Measurements from ENCODE around the gene HOXB6.

Gene HOXB6

DNA sequence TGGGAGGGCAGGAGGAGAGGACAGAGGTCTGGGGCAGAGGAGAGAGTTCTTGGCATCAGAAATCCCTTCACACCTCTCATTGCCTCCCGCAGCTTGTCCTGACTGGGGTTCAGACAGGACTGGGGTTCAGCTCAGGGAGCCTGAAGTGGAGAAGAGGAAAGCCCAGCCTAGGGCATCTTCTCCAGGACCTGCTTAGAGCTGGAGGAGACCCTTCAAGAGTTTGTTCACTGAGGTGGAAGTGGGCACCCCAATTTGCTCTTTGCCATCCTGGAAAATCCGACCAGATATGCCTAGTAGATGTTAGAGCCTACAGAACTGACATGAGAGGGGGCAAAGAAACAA is 16.7 kb downstream of the HOXB6 start:
- Histone ChIP-seq H2AFZ (ENCODE audit: low read depth, low read length) (no peak overlapping the region), H3K36me3 (ENCODE audit: insufficient read depth, low read length) (no peaks in the 10 kb centered on the region)

DNA sequence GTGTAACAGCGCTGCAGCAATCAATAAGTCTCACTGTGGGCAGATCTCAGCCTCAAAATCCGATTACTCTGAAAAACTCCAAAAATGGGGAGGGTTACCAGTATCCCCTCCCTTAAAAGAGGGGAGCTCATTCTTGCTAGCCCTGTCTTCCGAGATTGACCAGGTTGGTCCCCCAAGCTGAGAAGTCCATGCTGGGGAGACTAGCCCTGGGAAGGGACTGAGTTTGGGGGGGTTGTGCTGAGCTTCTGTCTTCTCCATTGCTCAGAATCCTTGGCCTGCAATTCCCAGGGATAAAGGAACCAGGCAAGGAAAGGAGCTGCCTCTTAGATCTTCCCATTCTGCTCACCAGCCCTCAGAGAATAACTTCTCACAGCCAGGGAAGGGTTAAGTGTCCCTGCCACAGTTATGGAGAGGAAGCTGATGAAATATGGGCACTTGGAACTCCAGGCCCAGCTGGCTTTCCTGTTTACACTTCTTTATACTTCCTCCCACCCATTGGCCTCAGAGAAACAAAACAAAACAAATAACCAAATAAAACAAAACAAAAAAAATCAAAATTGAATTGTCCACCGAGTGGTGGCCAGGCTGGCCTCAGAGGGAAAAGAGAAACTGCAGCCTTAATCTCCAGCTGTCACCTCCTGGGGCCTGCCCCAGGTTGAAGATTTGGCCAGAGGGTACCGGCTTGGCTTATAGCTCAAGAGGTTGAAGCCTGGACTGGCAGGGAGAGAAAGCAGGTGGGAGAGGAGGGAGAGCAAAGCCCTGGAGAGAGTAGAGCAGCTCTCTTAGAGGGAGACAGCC is 17.3 kb downstream of the HOXB6 start:
- peaks cover 6% of the 10 kb centered on the region for H3K4me1 ChIP-seq (ENCODE audit: insufficient read depth, low read length)
- H2AFZ ChIP-seq (ENCODE audit: low read depth, low read length) = no peak overlapping the region
- H3K36me3 ChIP-seq (ENCODE audit: insufficient read depth, low read length) = no peaks in the 10 kb centered on the region
- peaks cover 98% of the 10 kb centered on the region for H3K27me3 ChIP-seq (ENCODE audit: insufficient read depth, low read length)
- no peak overlapping the region for H3K4me3 ChIP-seq (ENCODE audit: low read length)
- peaks cover 2% of the 10 kb centered on the region for H3K9me3 ChIP-seq (ENCODE audit: low read length)

More for the DNA sequence above, 16.7 kb downstream of the HOXB6 start:
- Histone ChIP-seq H3K4me3 (ENCODE audit: low read length) (no peak overlapping the region), H3K4me1 (ENCODE audit: insufficient read depth, low read length) (peaks cover 6% of the 10 kb centered on the region), H3K27me3 (ENCODE audit: insufficient read depth, low read length) (peaks cover 98% of the 10 kb centered on the region), H3K9me3 (ENCODE audit: low read length) (peaks cover 2% of the 10 kb centered on the region)

DNA sequence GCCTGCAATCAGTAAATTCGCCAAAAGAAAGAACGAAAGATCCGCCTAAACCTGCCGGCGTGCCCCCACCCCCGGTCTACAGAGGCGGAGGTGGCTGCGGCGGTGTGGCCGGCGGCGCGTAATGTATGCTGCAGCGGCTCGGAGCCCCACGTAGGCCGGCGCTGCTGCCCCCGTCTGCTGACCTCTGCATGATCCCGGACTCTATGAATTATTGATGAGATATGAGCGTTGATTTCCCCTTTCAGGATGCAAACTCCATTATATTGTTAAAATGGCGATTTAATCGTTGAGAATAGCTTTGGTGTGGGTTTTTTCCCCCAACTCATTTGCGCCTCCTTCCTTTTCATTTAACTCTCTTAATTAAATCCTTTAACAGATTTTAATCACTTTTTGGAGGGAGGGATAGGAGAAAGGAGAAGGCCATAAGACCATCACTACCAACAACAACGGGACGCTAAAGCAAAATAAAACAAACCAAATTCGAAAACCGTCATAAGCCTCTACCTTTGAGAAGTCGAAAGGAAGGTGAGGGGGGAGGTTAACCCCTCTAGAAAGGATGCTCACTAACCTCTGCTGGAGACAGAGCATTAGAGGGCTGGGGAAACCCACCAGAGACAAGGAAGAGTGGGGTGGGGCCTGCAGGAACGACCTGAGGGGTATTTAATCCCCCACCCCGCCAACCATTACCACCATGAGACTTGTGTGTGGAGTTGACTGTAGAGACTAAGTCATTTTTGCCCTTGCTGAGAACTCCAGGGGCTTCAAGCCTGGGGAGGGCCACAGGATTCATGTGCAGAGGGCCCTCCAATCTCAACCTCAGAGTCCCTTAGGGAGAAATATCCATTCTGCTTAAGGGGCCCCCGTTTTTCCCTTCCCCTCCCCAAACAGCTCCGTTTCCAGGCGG is 18.2 kb downstream of the HOXB6 start:
- peaks cover 6% of the 10 kb centered on the region for H3K4me1 ChIP-seq (ENCODE audit: insufficient read depth, low read length)

DNA sequence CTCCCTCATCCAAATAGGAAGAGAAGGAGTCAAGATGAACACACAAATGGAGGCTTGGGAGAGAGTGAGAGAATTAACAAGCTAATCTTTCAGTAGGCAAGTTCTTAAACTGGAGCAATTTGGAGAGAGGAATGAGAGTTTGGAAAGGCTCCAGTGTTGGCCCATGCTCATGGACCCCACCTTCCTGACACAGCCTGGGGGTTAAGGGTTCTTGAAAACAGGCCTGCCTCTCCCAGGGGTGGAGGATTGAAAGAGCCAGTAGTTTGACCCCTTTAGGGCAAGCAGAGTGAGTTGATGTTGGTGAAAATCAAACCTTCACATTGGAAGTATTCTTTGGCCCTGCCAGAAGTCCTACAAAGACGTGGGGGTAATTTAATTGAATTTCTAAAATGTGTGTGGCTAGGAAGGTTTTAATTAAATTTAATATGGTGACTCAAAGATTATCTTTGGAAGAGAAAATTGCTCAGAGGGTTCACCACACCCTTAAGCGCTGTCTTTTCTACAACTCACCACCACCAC is 20.5 kb downstream of the HOXB6 start:
- Histone ChIP-seq H2AFZ (ENCODE audit: low read depth, low read length) (no peak overlapping the region), H3K9me3 (ENCODE audit: low read length) (peaks cover 2% of the 10 kb centered on the region), H3K4me3 (ENCODE audit: low read length) (no peak overlapping the region), H3K27me3 (ENCODE audit: insufficient read depth, low read length) (peaks cover 98% of the 10 kb centered on the region), H3K36me3 (ENCODE audit: insufficient read depth, low read length) (no peaks in the 10 kb centered on the region), H3K4me1 (ENCODE audit: insufficient read depth, low read length) (peaks cover 6% of the 10 kb centered on the region)

More for the DNA sequence above, 18.2 kb downstream of the HOXB6 start:
- Histone ChIP-seq H2AFZ (ENCODE audit: low read depth, low read length) (no peak overlapping the region), H3K27me3 (ENCODE audit: insufficient read depth, low read length) (peaks cover 98% of the 10 kb centered on the region), H3K36me3 (ENCODE audit: insufficient read depth, low read length) (no peaks in the 10 kb centered on the region), H3K9me3 (ENCODE audit: low read length) (peaks cover 2% of the 10 kb centered on the region), H3K4me3 (ENCODE audit: low read length) (no peak overlapping the region)

DNA sequence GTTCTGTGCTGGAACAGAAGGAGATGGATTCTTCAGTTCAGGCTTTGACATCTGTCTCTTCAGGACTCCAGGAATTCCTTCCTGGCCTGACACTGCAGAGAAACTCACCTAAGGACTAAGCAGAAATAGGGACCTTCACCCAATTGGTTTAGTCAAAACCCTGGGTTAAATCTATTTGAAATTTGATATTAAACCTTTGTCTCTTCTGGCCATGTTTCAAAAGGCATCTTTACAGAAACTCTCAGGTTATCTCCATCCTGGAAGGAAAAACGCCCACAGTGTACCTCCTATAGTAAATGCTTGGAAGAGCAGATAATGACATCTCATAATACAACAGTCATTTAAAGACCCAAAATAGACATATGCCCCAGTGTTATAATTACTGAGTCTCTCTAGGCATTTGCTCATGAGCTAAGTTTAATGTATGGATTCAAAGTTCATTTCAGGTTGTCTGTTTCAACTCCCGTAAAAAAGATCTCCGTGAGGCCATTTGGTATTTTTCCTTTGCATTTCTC is 21.0 kb downstream of the HOXB6 start:
- Histone ChIP-seq H3K9me3 (ENCODE audit: low read length) (peaks cover 2% of the 10 kb centered on the region), H3K4me3 (ENCODE audit: low read length) (no peak overlapping the region), H2AFZ (ENCODE audit: low read depth, low read length) (no peak overlapping the region), H3K4me1 (ENCODE audit: insufficient read depth, low read length) (peaks cover 6% of the 10 kb centered on the region), H3K36me3 (ENCODE audit: insufficient read depth, low read length) (no peaks in the 10 kb centered on the region), H3K27me3 (ENCODE audit: insufficient read depth, low read length) (peaks cover 98% of the 10 kb centered on the region)

DNA sequence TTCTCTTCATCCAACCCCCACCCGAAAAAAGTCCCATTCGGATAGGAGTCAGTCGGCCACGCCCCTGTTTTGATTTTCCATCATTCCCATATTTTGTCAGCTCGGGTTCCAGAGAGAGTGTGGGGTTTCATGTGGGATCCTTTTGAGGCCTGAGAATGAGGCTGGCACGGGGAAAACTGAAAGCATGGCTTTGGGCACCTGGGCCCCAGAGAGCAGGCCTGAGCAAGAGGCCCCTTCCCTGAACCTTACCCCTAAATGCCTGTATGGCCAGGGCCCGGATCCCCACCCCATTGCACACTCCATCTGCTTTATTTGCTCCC is 22.1 kb downstream of the HOXB6 start:
- no peaks in the 10 kb centered on the region for H3K36me3 ChIP-seq (ENCODE audit: insufficient read depth, low read length)
- no peak overlapping the region for H3K4me3 ChIP-seq (ENCODE audit: low read length)
- peaks cover 2% of the 10 kb centered on the region for H3K9me3 ChIP-seq (ENCODE audit: low read length)
- H3K4me1 ChIP-seq (ENCODE audit: insufficient read depth, low read length) = peaks cover 6% of the 10 kb centered on the region
- no peak overlapping the region for H2AFZ ChIP-seq (ENCODE audit: low read depth, low read length)
- H3K27me3 ChIP-seq (ENCODE audit: insufficient read depth, low read length) = peaks cover 92% of the 10 kb centered on the region

- peaks cover 91% of the 10 kb centered on the region for H3K27me3 ChIP-seq (ENCODE audit: insufficient read depth, low read length)
- H3K4me1 ChIP-seq (ENCODE audit: insufficient read depth, low read length) = no peaks in the 10 kb centered on the region
- no peaks in the 10 kb centered on the region for H3K36me3 ChIP-seq (ENCODE audit: insufficient read depth, low read length)
- H3K9me3 ChIP-seq (ENCODE audit: low read length) = peaks cover 2% of the 10 kb centered on the region
- no peak overlapping the region for H3K4me3 ChIP-seq (ENCODE audit: low read length)
- no peak overlapping the region for H2AFZ ChIP-seq (ENCODE audit: low read depth, low read length)
These were observed 24.8 kb downstream of the HOXB6 start for GRCh38 chr17:48579760-48580554.

DNA sequence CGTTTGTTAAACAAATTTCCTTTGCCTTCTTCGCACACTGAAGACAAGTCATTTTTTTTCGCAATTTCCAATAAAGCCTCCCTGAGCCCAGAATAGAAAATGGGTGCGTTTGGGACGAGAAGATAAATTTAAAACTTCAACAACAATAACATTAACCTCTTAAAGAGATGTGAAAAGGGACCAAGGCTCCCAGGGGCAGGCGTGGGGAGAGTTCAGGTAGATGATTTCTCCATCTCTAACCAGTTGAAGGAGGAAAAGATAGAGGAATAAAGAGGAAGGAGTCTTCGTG is 25.4 kb downstream of the HOXB6 start:
- Histone ChIP-seq H3K4me1 (ENCODE audit: insufficient read depth, low read length) (no peaks in the 10 kb centered on the region), H3K27me3 (ENCODE audit: insufficient read depth, low read length) (peaks cover 92% of the 10 kb centered on the region), H3K4me3 (ENCODE audit: low read length) (no peak overlapping the region), H2AFZ (ENCODE audit: low read depth, low read length) (no peak overlapping the region), H3K9me3 (ENCODE audit: low read length) (peaks cover 2% of the 10 kb centered on the region), H3K36me3 (ENCODE audit: insufficient read depth, low read length) (no peaks in the 10 kb centered on the region)

- Histone ChIP-seq H3K36me3 (ENCODE audit: insufficient read depth, low read length) (no peaks in the 10 kb centered on the region), H3K27me3 (ENCODE audit: insufficient read depth, low read length) (peaks cover 92% of the 10 kb centered on the region), H3K4me3 (ENCODE audit: low read length) (peak overlapping the region; percentile 36), H2AFZ (ENCODE audit: low read depth, low read length) (no peak overlapping the region), H3K9me3 (ENCODE audit: low read length) (peaks cover 2% of the 10 kb centered on the region), H3K4me1 (ENCODE audit: insufficient read depth, low read length) (no peaks in the 10 kb centered on the region)
These were observed 25.9 kb downstream of the HOXB6 start for GRCh38 chr17:48578616-48579470.

DNA sequence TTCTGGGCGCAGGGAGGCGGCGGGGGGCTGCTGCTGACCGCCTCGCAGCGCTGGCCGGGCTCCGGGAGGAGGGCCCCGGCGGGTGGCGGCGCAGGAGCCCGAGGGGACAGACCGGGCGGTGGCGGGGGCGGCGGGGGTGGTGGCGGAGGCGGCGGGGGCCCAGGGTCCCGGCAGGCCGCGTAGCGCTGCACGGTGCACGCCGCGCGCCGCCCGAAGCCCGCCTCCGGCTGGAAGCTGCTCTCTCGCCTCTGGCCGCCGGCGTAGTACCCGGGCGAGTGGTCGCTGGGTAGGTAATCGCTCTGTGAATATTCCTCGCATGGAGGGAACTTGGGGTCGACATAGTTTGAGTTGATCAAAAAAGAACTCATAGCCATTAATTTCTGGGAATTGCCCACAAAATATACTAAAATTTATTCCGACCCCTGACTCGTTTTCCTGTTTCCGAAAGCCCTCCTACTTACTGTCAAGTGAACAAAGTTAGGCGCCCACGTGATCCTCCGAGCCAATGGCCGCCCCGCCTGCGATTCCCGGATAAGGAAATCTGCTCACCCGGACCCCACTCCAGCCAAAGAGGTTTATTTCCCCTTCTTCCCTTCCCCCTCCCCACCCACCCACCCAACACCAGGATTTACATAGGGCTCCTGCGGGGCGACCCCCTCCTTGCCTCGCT is 26.7 kb downstream of the HOXB6 start, which contains the start of gene HOXB4:
TSS of gene HOXB4 (minus strand) at position 405 of the 670 bp plus-strand sequence. CDS start at position 374, 31 bp downstream.
- H3K36me3 ChIP-seq (ENCODE audit: insufficient read depth, low read length) = no peaks in the 10 kb centered on the region
- no peak within 1 kb of the TSS for H2AFZ ChIP-seq (ENCODE audit: low read depth, low read length)
- peaks cover 92% of the 10 kb centered on the region for H3K27me3 ChIP-seq (ENCODE audit: insufficient read depth, low read length)
- H3K9me3 ChIP-seq (ENCODE audit: low read length) = no peaks in the 10 kb centered on the region
- no peaks in the 10 kb centered on the region for H3K4me1 ChIP-seq (ENCODE audit: insufficient read depth, low read length)
- peak within 1 kb of the TSS; percentile 36 for H3K4me3 ChIP-seq (ENCODE audit: low read length)

DNA sequence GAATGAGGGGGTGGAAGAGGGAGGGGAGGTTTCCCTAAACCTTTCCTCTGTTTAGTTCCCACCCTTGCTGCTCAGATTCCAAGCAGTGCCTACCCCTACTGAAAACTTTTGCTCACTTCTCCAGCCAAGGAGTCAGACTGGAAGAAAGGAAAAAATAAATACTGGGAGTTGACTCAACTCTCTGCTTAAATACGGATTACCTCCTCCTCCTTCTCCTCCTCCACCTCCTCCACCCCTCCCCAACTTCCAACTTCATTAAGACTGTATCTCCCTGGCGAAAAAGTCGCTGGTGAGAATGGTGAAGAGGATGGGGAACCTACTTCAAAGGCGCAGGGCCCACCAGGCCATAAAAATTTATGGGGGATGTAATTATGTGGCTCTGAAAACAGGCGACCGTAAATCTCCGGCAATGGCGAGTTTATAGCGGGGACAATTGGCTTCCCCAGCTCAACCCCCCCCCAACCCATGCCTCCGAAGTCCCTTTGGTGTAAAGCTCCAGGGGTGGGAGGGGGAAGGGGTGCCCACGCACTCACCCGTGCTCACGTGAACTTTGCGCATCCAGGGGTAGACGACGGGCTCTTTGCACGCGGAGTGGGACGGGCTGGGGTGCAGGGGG is 27.3 kb downstream of the HOXB6 start:
- Histone ChIP-seq H2AFZ (ENCODE audit: low read depth, low read length) (no peak overlapping the region), H3K36me3 (ENCODE audit: insufficient read depth, low read length) (no peaks in the 10 kb centered on the region), H3K9me3 (ENCODE audit: low read length) (no peaks in the 10 kb centered on the region), H3K4me1 (ENCODE audit: insufficient read depth, low read length) (no peaks in the 10 kb centered on the region), H3K27me3 (ENCODE audit: insufficient read depth, low read length) (peaks cover 92% of the 10 kb centered on the region), H3K4me3 (ENCODE audit: low read length) (no peak overlapping the region)
